GM21528 (cell line): ENCODE results near the gene CCNC.
"Not testable (repeated sequence)": the region's sequence is repeated elsewhere in the genome, so short reads cannot be mapped to it uniquely, and the experiment has no call there.

Experiments
- ATAC-seq: cut with Tn5 transposase; IDR thresholded peaks from one replicate; pipeline ENCODE4 v1.9.1; 2021; ENCODE audit warnings: mild to moderate bottlenecking, moderate library complexity; ENCODE audit not compliant: unreplicated experiment, low FRiP score

CCNC gene

GRCh38 chr6:99603421-99604165, 35.1 kb upstream of the CCNC start:
- peak; percentile 37 for ATAC-seq

GRCh38 chr6:99602520-99603420, 34.3 kb upstream of the CCNC start:
- ATAC-seq, result no peak

DNA sequence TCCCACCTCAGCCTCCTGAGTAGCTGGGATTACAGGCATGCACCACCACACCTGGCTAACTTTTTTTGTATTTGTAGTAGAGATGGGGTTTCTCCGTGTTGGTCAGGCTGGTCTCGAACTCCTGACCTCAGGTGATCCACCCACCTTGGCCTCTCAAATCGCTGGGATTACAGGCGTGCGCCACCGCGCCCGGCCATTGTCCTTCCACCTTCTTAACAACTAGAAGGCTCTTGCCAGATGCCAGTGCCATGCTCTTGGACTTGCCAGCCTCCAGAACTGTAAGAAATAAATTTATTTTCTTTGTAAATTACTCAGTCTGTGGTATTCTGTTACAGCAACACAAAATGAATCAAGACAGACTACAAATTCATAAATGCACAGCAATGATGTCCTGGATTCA, 26.2 kb upstream of the CCNC start:
- not testable (repeated sequence) for ATAC-seq

DNA sequence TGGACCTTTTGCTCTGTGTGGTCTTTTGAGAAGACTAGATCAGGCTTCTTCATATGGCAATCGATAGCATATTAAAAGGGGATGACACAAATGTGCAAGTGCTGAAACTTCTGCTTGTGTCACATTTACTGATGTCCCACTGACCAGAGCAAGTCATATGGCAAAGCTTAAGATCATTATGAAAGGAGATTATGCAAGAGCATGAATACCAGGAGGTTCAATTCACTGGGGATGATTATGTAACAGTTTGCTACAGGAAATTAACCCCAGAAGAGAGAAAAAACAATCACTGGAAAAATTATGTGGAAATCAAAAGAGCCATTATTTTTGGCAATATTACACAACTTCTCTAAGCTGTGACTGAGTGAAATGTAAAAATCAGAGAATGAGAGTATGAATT, 24.4 kb upstream of the CCNC start:
- no peak for ATAC-seq

DNA sequence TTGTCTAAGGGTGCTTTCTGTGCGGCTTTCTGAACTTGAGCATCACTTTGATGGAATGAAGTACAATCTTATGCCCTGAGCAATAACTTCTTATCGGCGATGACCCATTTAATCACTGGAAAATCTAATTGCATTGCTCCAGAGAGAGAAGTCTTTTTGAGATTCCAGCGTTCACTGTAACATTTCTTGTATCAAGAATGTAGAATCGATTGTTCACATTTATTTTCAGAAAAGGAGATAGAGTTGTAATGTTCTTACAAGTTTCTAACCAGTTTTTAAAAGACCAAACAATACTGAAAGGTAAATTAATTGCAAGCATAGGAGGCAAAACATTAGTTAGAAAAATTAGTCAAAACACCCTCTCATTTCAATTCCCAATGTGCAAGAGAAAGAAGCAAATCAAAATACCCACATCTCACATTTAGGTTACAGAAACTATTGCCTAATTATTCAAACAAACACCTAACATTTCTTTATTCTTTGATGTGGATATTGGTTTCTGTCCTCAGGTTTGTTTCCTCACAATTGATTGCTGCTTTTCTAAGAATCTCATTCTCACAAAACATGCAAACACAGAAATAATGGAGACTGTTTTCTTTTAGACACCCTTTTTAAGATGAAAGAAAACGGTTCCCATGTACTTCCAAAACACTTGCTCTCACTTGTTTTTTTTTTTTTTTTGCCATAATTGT, 23.4 kb upstream of the CCNC start:
- no peak for ATAC-seq

GRCh38 chr6:99590728-99591672, 22.5 kb upstream of the CCNC start:
- ATAC-seq, result no peak

- ATAC-seq, result no peak
Measured at GRCh38 chr6:99589907-99590493, 21.5 kb upstream of the CCNC start.

DNA sequence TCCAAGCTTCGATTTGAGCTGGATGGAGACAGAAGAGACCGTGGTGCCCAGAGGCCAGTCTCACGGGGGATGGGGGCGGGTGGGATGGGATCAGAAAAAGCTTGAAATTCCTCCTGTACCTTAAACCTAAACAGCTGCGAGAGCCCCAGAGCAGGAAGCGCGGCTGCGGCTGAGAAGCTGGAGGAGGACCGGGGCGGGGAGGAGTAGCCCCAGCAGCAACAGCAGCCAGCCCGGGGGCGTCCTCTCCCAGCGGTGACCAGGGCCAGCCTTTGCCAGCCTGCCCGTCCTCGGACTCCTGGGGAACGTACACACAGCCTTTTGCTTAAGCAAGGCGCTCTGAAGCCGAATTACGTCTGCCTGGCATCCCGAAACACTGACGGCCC, 20.8 kb upstream of the CCNC start:
- peak; percentile 39 for ATAC-seq

- ATAC-seq, result peak; percentile 95
Measured at GRCh38 chr6:99588618-99589289, 20.3 kb upstream of the CCNC start.

DNA sequence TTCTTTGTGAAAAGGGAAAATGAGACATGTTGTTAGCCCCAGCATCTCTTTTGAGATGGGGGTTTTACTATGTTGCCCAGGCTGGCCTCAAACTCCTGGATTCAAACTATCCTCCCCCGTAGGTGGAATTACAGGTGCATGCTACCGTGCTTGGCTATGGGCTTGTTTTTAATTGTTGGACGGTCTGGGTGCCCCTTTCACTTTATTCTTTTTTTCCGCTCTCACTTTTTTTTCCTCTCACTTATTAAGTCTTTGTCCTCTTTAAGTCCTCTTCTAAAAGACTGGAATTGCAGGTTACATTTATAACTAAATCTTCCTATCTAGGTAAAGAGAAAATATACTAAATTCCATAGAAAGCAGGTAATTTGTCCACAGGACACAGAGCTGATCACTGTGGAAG, 19.3 kb upstream of the CCNC start:
- ATAC-seq, result no peak

GRCh38 chr6:99579781-99580180, 11.3 kb upstream of the CCNC start:
- ATAC-seq, result no peak

- no peak for ATAC-seq
Measured at GRCh38 chr6:99575544-99576227, 7.2 kb upstream of the CCNC start.

GRCh38 chr6:99573980-99574617, 5.6 kb upstream of the CCNC start:
- no peak for ATAC-seq

DNA sequence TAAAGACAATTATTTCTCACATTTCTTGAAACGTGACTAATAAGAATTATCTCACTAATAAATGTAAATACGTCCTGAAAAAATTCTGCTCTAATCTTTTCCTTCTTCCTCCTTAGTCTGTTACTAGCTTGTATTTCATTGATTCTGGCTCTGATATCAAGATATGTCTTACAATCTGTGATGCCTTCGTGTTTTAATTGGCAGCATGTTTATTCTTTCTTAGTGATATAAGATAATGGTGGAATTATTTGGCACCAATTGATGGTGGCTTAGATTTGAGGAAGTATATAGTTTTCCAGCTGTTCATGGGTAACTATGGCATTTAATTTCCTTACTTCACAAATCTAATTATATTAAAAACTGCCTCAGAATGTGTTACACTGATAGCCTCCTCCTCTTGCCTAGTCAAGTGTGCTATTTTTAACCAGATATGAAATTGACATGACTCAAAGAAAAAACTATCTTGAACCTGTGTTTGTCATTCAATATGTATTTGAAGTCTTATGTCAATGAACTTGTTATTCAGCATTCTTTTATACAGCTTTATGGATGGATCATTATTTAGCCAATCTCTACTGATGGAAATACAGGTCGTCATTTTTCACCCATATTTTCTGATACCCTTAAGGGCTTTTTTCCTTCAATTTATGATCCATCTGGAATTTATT, 5.3 kb downstream of the CCNC start:
- ATAC-seq, result no peak

DNA sequence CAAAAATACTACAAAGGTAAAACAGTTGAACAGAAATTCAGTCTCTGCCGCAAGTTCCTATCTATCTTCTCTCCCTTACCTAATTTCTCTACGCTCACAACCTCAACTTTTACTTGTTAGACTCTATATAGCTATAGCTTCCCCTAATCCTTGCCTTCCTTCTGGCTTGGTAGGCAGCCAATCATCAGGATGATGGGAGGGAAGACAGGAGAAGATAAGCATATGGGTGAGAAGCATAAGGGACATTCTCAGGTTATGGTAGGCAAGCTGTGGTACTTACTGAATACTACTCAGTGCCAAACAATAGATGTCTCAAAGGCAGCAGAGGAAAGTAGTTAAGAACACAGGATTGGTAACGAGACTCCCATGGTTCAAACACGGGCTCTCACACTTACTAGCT, 7.8 kb downstream of the CCNC start:
- ATAC-seq, result no peak

GRCh38 chr6:99559057-99559456, 9.4 kb downstream of the CCNC start:
- ATAC-seq, result no peak

DNA sequence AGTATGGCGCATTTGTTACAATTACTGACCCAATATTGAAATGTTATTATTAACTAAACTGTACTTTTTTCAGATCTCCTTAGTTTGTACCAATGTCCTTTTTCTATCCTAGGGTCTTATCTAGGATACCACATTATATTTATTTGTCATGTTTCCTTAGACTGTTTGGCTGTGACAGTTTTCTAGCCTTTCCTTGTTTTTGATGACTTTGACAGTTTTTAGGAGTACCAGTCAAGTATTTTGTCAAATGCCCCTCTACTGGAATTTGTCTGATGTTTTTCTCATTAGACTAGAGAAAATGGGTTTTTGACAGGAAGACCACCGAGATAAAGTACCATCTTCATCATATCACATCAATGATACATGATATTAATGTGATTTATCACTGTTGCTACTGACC, 14.6 kb downstream of the CCNC start:
- no peak for ATAC-seq
